Natural killer cell treated with Interleukin-12 subunit alpha and Interleukin-12 subunit beta and Interleukin-15 and Interleukin-18, amount 100 ng/mL, for 72 hours (primary cell): ENCODE results near the gene ZNF445. TPM values are rescaled to one million over a fixed set of nuclear protein-coding genes. Genes with fewer than 3 reads are reported as not detected.

Source experiments
- ATAC-seq, 2 donors: fragments of 150-1000 bp; cut with Tn5 transposase in 1 of 2; sonication (Bioruptor Pico), chemical (Tn5 transposase) in 1 of 2; 2 replicates each; pipeline ENCODE4 v1.10.0; 2021
- DNase-seq: peaks from one replicate; pipeline ENCODE4 v3.0.0; 2022; ENCODE audit warnings: low spot score
- H3K27ac Mint-ChIP-seq, 2 donors: 1 replicate in 1 of 2; 2 replicates in 1 of 2; pipeline ENCODE4 v1.8.0; 2022; ENCODE audit warnings: mixed read lengths in 2 of 2, mild to moderate bottlenecking in 1 of 2, moderate library complexity in 1 of 2
- H3K27me3 Mint-ChIP-seq, 2 donors: 1 replicate in 1 of 2; 2 replicates in 1 of 2; pipeline ENCODE4 v1.8.0; 2022; ENCODE audit warnings: mixed read lengths in 2 of 2
- H3K36me3 Mint-ChIP-seq: one replicate; pipeline ENCODE4 v1.8.0; 2022; ENCODE audit warnings: mixed read lengths
- H3K4me1 Mint-ChIP-seq, 2 donors: 1 replicate in 1 of 2; 2 replicates in 1 of 2; pipeline ENCODE4 v1.8.0; 2022; ENCODE audit warnings: low read depth in 2 of 2, mixed read lengths in 2 of 2, mild to moderate bottlenecking in 1 of 2
- H3K4me3 Mint-ChIP-seq: one replicate; pipeline ENCODE4 v1.8.0; 2022; ENCODE audit warnings: mixed read lengths
- H3K9me3 Mint-ChIP-seq: 2 replicates; pipeline ENCODE4 v1.8.0; 2022; ENCODE audit warnings: mixed read lengths
- total RNA-seq, 2 donors: library from RNA; stranded (reverse); gene quantifications; one replicate each; pipeline ENCODE4 v1.2.3, GENCODE V29; 2022

ZNF445 gene
- total RNA-seq, 2 donors from 2014 or later, result 25.2 to 33.3 TPM

- DNase-seq (no peak), ATAC-seq (no peak)
- H3K4me3 Mint-ChIP-seq, result peak overlapping the region; percentile 76
- peak overlapping the region; percentile 92 to 94 for H3K27ac Mint-ChIP-seq
- H3K4me1 Mint-ChIP-seq, result peaks cover 41 to 42% of the 10 kb centered on the region in 2 donors
- peaks cover 4% of the 10 kb centered on the region for H3K9me3 Mint-ChIP-seq
- H3K27me3 Mint-ChIP-seq, result no peaks in the 10 kb centered on the region
- peaks cover 42% of the 10 kb centered on the region for H3K36me3 Mint-ChIP-seq
These were observed 34.7 kb downstream of the ZNF445 start for GRCh38 chr3:44442596-44443309.

- DNase-seq (peak; percentile 94), ATAC-seq (peak; percentile 92 to 94)
- Mint-ChIP-seq H3K9me3 (peaks cover 4% of the 10 kb centered on the region), H3K27me3 (no peaks in the 10 kb centered on the region), H3K27ac (peak overlapping the region; percentile 92 to 94), H3K4me3 (peak overlapping the region; percentile 76), H3K36me3 (peaks cover 20% of the 10 kb centered on the region), H3K4me1 (peaks cover 33 to 42% of the 10 kb centered on the region in 2 donors)
These were observed 37.8 kb downstream of the ZNF445 start for GRCh38 chr3:44439499-44440295.

DNA sequence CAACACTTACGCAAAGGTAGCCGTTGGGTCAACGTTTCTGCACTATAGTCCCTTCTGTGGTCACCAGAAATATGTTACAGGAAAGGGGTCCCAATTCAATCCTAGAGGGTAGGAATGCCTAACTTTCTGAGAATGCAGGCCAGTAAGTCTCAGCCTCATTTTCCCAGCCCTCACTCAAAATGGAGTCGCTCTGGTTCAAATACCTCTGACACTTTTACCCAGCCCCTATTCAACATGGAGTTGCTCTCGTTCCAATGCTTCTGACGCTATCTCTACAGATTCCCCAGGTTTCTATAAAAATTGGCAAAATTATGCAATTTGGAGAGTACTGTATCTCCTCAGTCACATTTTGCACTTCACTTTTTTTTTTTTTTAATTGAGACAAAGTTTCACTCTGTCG lies 39.7 kb downstream of the ZNF445 start:
- DNase-seq (no peak), ATAC-seq (no peak)
- no peaks in the 10 kb centered on the region for H3K27me3 Mint-ChIP-seq
- peaks cover 27 to 33% of the 10 kb centered on the region in 2 donors for H3K4me1 Mint-ChIP-seq
- H3K27ac Mint-ChIP-seq, result peak overlapping the region in 1 of 2 donors; percentile 12
- H3K36me3 Mint-ChIP-seq, result peaks cover 17% of the 10 kb centered on the region
- H3K9me3 Mint-ChIP-seq, result peaks cover 4% of the 10 kb centered on the region
- no peak overlapping the region for H3K4me3 Mint-ChIP-seq

GRCh38 chr3:44436181-44436580 lies 41.3 kb downstream of the ZNF445 start:
- Mint-ChIP-seq H3K27ac (no peak overlapping the region), H3K36me3 (peaks cover 5% of the 10 kb centered on the region), H3K9me3 (no peaks in the 10 kb centered on the region), H3K27me3 (no peaks in the 10 kb centered on the region), H3K4me1 (peaks cover 13 to 20% of the 10 kb centered on the region in 2 donors), H3K4me3 (no peak overlapping the region)
- DNase-seq, result no peak
- ATAC-seq, result no peak

GRCh38 chr3:44434834-44435510 lies 42.5 kb downstream of the ZNF445 start:
- no peak overlapping the region for H3K4me3 Mint-ChIP-seq
- H3K9me3 Mint-ChIP-seq, result no peaks in the 10 kb centered on the region
- DNase-seq (no peak), ATAC-seq (no peak)
- H3K27me3 Mint-ChIP-seq, result no peaks in the 10 kb centered on the region
- H3K36me3 Mint-ChIP-seq, result peaks cover 5% of the 10 kb centered on the region
- peak overlapping the region in 1 of 2 donors; percentile 12 for H3K27ac Mint-ChIP-seq
- peaks cover 6 to 14% of the 10 kb centered on the region in 2 donors for H3K4me1 Mint-ChIP-seq

GRCh38 chr3:44430466-44430865 lies 47.0 kb downstream of the ZNF445 start:
- H3K4me1 Mint-ChIP-seq, result peaks cover 0 to 3% of the 10 kb centered on the region in 2 donors
- DNase-seq (no peak), ATAC-seq (no peak)
- no peaks in the 10 kb centered on the region for H3K27me3 Mint-ChIP-seq
- H3K27ac Mint-ChIP-seq, result no peak overlapping the region
- H3K4me3 Mint-ChIP-seq, result no peak overlapping the region
- no peaks in the 10 kb centered on the region for H3K9me3 Mint-ChIP-seq
- no peaks in the 10 kb centered on the region for H3K36me3 Mint-ChIP-seq

DNA sequence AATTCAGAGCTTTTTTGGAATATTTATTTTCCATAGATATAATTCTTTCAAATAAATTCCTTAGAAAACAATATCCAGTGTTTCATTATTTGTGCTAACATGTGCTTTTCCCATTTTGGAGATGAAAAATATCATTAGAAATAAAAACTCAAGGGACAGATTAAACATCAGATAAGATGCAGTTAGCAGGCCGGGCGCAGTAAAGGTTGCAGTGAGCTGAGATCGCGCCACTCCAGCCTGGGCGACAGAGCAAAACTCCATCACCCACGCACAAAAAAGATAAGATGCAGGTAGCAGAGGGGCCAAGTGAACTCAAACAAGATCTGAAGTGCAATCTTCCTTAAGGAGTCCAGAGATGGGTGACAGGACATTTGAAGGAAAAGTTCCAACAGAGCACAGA lies 48.0 kb downstream of the ZNF445 start:
- H3K27ac Mint-ChIP-seq, result no peak overlapping the region
- H3K4me1 Mint-ChIP-seq, result peaks cover 0 to 4% of the 10 kb centered on the region in 2 donors
- ATAC-seq, result no peak

GRCh38 chr3:44428910-44429309 lies 48.6 kb downstream of the ZNF445 start:
- Mint-ChIP-seq H3K4me1 (peaks cover 0 to 4% of the 10 kb centered on the region in 2 donors), H3K9me3 (no peaks in the 10 kb centered on the region), H3K27me3 (no peaks in the 10 kb centered on the region), H3K4me3 (no peak overlapping the region), H3K36me3 (no peaks in the 10 kb centered on the region), H3K27ac (no peak overlapping the region)
- DNase-seq (no peak), ATAC-seq (no peak)

More for the DNA sequence above, 48.0 kb downstream of the ZNF445 start:
- H3K27me3 Mint-ChIP-seq, result no peaks in the 10 kb centered on the region
- H3K9me3 Mint-ChIP-seq, result no peaks in the 10 kb centered on the region
- DNase-seq, result no peak
- no peak overlapping the region for H3K4me3 Mint-ChIP-seq
- H3K36me3 Mint-ChIP-seq, result no peaks in the 10 kb centered on the region

DNA sequence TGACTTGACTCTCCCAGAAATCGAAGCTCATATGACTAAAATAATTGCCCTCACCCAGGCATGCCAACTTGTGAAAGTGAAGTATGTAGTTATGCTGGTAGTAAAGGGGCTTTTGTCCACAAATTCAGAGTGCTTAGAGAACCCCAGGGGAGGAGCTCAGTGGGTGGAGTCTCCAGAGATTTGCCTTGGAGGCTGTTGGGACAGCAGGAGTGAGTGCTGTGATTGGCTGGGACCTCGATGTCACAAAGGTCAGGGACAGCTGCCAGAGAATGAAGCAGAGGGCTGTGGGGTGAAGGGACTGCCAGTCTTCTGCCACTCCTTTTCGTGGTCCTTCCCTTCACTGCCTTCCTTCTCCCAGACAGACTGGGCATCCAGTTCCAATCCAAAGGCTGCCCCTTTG lies 49.8 kb downstream of the ZNF445 start:
- H3K9me3 Mint-ChIP-seq, result no peaks in the 10 kb centered on the region
- no peaks in the 10 kb centered on the region for H3K36me3 Mint-ChIP-seq
- no peak for ATAC-seq
- DNase-seq, result no peak
- H3K4me3 Mint-ChIP-seq, result no peak overlapping the region
- peaks cover 0 to 8% of the 10 kb centered on the region in 2 donors for H3K4me1 Mint-ChIP-seq
- H3K27me3 Mint-ChIP-seq, result no peaks in the 10 kb centered on the region
- H3K27ac Mint-ChIP-seq, result peak overlapping the region in 1 of 2 donors; percentile 3

DNA sequence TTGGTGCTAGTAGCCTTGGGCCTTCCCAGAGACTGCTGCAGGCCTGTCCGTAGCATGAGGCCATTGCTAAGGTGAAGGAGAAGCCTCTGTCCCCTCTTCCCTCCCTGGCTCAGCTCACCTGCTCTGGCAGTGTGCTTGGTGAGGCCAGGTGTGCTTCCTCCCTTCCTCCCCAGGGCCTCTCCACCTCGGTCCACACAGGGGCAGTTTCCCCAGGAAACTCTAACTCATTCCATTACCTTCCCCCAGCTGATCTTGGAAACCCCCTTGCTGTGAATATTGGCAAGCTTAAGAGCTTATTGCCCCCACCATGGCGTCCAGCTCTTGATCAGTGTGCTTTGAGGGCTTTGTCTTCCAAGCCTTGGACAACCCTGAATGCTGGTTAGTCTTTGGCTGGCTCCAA lies 52.7 kb downstream of the ZNF445 start:
- Mint-ChIP-seq H3K4me1 (peaks cover 0 to 12% of the 10 kb centered on the region in 2 donors), H3K27me3 (no peaks in the 10 kb centered on the region), H3K27ac (peak overlapping the region in 1 of 2 donors; percentile 61), H3K9me3 (no peaks in the 10 kb centered on the region), H3K4me3 (no peak overlapping the region), H3K36me3 (no peaks in the 10 kb centered on the region)
- no peak for DNase-seq
- ATAC-seq, result no peak

GRCh38 chr3:44421280-44421679 lies 56.2 kb downstream of the ZNF445 start:
- ATAC-seq, result no peak
- no peak for DNase-seq
- Mint-ChIP-seq H3K4me1 (peaks cover 0 to 12% of the 10 kb centered on the region in 2 donors), H3K27ac (no peak overlapping the region), H3K36me3 (no peaks in the 10 kb centered on the region), H3K4me3 (no peak overlapping the region), H3K9me3 (no peaks in the 10 kb centered on the region), H3K27me3 (no peaks in the 10 kb centered on the region)

DNA sequence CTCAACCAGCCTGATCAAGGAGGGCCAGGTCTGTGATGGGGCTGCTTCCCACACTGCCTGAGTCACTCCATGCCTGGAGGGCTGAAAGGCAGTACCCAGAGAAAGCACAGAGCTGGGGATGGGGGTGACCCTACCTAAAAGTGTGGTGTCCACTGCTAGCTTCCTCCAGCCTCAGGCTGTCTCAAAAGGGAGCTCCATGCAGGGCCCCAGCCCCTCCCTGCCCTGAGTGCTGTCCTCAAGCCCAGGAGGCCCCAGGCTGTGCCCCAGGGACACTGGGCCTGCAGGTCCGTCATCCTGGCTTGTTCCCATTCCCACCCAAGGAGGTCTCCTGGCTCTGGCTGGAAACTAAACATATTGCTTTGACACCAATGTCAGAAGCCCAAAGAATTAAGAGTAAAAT lies 56.8 kb downstream of the ZNF445 start:
- H3K27me3 Mint-ChIP-seq, result no peaks in the 10 kb centered on the region
- ATAC-seq, result no peak

DNA sequence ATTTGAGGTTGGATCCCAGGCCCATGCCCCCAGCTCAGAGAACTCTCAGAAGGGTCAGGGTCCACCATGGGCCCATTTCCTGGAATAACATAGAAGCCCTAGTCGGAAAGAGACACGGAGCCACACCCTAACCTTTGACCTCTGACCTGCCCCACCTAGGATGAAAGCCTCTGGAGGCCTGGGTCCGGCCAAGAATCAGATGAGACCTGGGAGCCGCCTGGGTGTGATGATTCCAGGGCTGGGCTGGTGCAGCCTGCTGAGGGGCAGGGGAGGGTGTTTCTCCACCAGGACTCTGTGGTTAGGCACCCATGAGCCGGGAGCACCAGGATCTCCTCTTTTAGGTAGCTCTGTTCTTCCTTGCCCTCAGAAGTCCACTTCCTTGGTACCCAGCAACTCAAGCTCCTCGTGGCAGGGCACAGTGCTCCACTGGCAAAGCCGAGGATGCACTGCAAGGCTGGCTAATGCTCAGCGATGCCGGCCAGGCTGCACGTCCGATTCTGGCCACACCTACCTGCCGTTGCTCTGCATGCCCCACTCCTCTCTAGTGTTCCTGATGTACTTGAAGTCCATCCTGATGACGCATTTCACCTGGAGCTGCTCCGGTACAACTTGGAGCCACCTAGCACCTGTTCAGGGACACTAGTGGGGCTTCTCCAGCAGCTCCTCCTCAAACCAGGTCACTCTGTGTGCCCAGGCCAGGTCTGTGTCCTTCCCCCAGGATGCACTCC lies 57.4 kb downstream of the ZNF445 start:
- no peaks in the 10 kb centered on the region for H3K36me3 Mint-ChIP-seq
- H3K9me3 Mint-ChIP-seq, result no peaks in the 10 kb centered on the region
- H3K27me3 Mint-ChIP-seq, result no peaks in the 10 kb centered on the region
- H3K27ac Mint-ChIP-seq, result no peak overlapping the region
- no peak overlapping the region for H3K4me3 Mint-ChIP-seq
- peaks cover 0 to 12% of the 10 kb centered on the region in 2 donors for H3K4me1 Mint-ChIP-seq
- DNase-seq (no peak), ATAC-seq (no peak)

More for the DNA sequence above, 56.8 kb downstream of the ZNF445 start:
- no peak for DNase-seq
- no peak overlapping the region for H3K27ac Mint-ChIP-seq
- no peaks in the 10 kb centered on the region for H3K36me3 Mint-ChIP-seq
- peaks cover 0 to 12% of the 10 kb centered on the region in 2 donors for H3K4me1 Mint-ChIP-seq
- no peaks in the 10 kb centered on the region for H3K9me3 Mint-ChIP-seq
- no peak overlapping the region for H3K4me3 Mint-ChIP-seq
